Psoas muscle (tissue), 8 donors: ENCODE results near the gene PCDH9. TPM values are rescaled to one million over a fixed set of nuclear protein-coding genes. Genes with fewer than 3 reads are reported as not detected.

ENCODE experiments used
- ATAC-seq, 4 donors: fragments of 200-7000 bp; cut with Tn5 transposase; one replicate each; pipeline ENCODE4 v1.9.1; 2020; ENCODE audit warnings: moderate library complexity in 3 of 4, mild to moderate bottlenecking in 2 of 4
- DNase-seq, 2 donors: peaks; one replicate each; pipeline ENCODE4 v3.0.0-alpha.2; 2020
- H3K27ac ChIP-seq: fragments of 200-600 bp; one replicate; pipeline ENCODE4 v1.8.0; 2022
- H3K27me3 ChIP-seq, 3 donors: fragments of 200-600 bp in 1 of 3; one replicate each; pipeline versions ENCODE4 v1.6.1 to v1.8.0; 2013 to 2022; ENCODE audit warnings: low read length in 2 of 3, mild to moderate bottlenecking in 2 of 3, moderate library complexity in 1 of 3; ENCODE audit not compliant: insufficient read depth in 3 of 3
- H3K36me3 ChIP-seq, 2 donors: fragments of 200-600 bp in 1 of 2; one replicate each; pipeline versions ENCODE4 v1.6.1 to v1.8.0; 2013 to 2022; ENCODE audit warnings: low read depth in 1 of 2, mild to moderate bottlenecking in 1 of 2, moderate library complexity in 1 of 2; ENCODE audit not compliant: insufficient read depth in 1 of 2
- H3K4me1 ChIP-seq: fragments of 200-600 bp; one replicate; pipeline ENCODE4 v1.8.0; 2022
- H3K4me3 ChIP-seq: fragments of 200-600 bp; one replicate; pipeline ENCODE4 v1.8.0; 2022; ENCODE audit warnings: mild to moderate bottlenecking
- H3K9me3 ChIP-seq: fragments of 200-600 bp; one replicate; pipeline ENCODE4 v1.8.0; 2022
- WGBS, 3 donors: extraction: QIAGEN DNeasy Blood & Tissue Kit; methylation state at CpG; one replicate each; pipeline versions ENCODE4 v1.1.6 to v1.1.7; 2013; 5-methylcytosine and 5-hydroxymethylcytosine counted together
- intact Hi-C, 2 donors: fragments of 100-400 bp; cut with DNase I; formaldehyde crosslinking; loops; one replicate each; pipeline versions ENCODE4 v1.11.0 to v1.14.2; 2022
- polyA plus RNA-seq, 3 donors: library from polyadenylated mRNA; stranded (reverse); fragments of 200-250 nt; gene quantifications; one replicate each; pipeline ENCODE4 v1.2.3, GENCODE V29; 2013
- total RNA-seq, 4 donors: library from RNA; stranded (reverse); fragmentation: NEBNext Ultra II Directional in 2 of 4; extraction: Animal tissue kit (Norgen Biotek cat#: 25700) in 2 of 4; gene quantifications; one replicate each; pipeline versions ENCODE4 v1.2.1 to v1.2.4, GENCODE V29; 2021 to 2023
- TF ChIP-seq, protein P1 (sequence below): fragments of 200-600 bp; IDR thresholded peaks from one replicate; pipeline ENCODE4 v1.8.0; 2022; ENCODE audit warnings: antibody characterized with exemption
- donor health status: healthy with polysubstance abuse.
- donor health status: DM: no; HTN: no; CAD: no; lungs with moderate emphysema.
- donor health status: Bipolar disorder and iron deficiency.
- donor health status: healthy.
- donor health status: DM: yes; HTN: yes; CAD: no.
- donor health status: DM: no; HTN: no; CAD: no.
- donor health status: DM: no; HTN: no; CAD: no.
- donor health status: DM: yes; HTN: yes; CAD: no.

Gene PCDH9
- total and polyA plus RNA-seq, 7 donors, result 0.27 to 4.9 (median 2.1) TPM

DNA sequence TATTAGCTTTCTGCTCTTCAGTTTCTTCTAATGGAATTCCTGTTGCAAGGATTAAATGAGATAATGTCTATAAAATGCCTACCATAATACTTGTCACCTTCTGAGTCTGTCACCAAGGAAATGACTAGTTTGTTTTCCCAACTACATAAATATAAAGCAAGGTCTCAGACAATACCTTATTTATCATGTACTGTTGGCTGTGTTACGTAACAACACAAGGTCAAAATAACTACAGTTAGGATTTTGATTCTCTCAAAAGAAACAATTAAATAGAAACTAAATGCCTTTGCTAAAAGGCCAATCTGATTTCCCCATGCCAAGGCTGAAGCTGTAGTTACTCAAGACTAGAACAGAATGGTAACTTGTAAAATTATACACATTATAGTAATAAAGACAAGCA, 134.5 kb downstream of the PCDH9 start:
- Histone ChIP-seq H3K4me3 (no peak overlapping the region), H3K27me3 (peaks cover 0 to 2% (median 0%) of the 10 kb centered on the region in 3 donors), H3K4me1 (no peaks in the 10 kb centered on the region), H3K27ac (no peak overlapping the region), H3K9me3 (no peaks in the 10 kb centered on the region), H3K36me3 (no peaks in the 10 kb centered on the region)
- intact Hi-C loops, result no loop called here
- TF ChIP-seq, protein P1, sequence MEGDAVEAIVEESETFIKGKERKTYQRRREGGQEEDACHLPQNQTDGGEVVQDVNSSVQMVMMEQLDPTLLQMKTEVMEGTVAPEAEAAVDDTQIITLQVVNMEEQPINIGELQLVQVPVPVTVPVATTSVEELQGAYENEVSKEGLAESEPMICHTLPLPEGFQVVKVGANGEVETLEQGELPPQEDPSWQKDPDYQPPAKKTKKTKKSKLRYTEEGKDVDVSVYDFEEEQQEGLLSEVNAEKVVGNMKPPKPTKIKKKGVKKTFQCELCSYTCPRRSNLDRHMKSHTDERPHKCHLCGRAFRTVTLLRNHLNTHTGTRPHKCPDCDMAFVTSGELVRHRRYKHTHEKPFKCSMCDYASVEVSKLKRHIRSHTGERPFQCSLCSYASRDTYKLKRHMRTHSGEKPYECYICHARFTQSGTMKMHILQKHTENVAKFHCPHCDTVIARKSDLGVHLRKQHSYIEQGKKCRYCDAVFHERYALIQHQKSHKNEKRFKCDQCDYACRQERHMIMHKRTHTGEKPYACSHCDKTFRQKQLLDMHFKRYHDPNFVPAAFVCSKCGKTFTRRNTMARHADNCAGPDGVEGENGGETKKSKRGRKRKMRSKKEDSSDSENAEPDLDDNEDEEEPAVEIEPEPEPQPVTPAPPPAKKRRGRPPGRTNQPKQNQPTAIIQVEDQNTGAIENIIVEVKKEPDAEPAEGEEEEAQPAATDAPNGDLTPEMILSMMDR, result no peak
- ATAC-seq (no peak), DNase-seq (no peak)
- WGBS, 3 donors, result 87 to 92% (median 89%) methylated on average over 1 of the region's 1 CpG

DNA sequence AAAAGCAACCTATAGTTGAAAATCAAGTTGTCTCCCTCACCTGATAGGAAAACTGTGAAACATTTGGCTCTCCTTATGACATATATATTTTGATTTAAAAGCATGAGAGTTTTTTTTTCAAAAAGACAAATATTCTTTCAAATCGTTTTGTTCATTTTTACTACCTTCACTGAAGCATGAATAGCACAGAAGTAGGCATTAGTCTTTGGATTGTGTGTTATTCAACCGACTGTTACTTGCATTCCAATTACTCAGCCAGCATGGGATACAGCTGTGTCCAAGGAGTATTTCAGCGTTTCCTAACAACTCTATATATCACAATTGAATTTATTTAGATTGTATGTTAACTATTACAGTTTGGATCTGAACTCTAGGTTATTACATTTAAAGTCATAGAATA, 135.2 kb downstream of the PCDH9 start:
- intact Hi-C loops, result no loop called here
- ATAC-seq, result no peak
- Histone ChIP-seq H3K27me3 (peaks cover 0 to 2% (median 0%) of the 10 kb centered on the region in 3 donors), H3K4me3 (no peak overlapping the region), H3K9me3 (no peaks in the 10 kb centered on the region), H3K27ac (no peak overlapping the region), H3K36me3 (no peaks in the 10 kb centered on the region), H3K4me1 (no peaks in the 10 kb centered on the region)
- 42 to 48% (median 43%) methylated on average over 3 of the region's 3 CpGs for WGBS, 3 donors
- TF ChIP-seq, protein P1, result no peak
- DNase-seq, result no peak

DNA sequence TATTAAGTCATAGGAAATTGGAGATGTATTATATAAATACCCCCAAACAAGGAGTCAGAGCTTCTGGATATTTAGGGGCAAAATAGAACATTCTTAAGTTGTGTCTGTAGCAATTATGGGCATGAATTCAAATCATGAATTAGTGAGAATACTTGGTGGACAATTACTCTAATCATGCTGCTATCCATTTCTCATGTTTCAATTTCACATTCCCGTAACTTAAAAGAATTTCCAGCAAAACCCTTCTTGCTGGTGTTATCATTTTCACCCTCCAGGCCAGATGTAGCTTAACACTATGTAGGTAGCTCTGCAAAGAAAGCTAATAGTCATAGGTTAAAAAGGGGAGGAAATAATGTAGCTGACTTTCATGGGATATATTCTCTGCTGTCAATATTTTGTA, 136.1 kb downstream of the PCDH9 start:
- ATAC-seq, result no peak
- Histone ChIP-seq H3K9me3 (no peaks in the 10 kb centered on the region), H3K27ac (no peak overlapping the region), H3K4me1 (no peaks in the 10 kb centered on the region), H3K4me3 (no peak overlapping the region), H3K27me3 (peaks cover 0 to 2% (median 0%) of the 10 kb centered on the region in 3 donors), H3K36me3 (no peaks in the 10 kb centered on the region)
- WGBS, 3 donors, result 39 to 83% (median 50%) methylated on average over 1 of the region's 1 CpG
- TF ChIP-seq, protein P1, result no peak
- intact Hi-C loops, result no loop called here
- no peak for DNase-seq

DNA sequence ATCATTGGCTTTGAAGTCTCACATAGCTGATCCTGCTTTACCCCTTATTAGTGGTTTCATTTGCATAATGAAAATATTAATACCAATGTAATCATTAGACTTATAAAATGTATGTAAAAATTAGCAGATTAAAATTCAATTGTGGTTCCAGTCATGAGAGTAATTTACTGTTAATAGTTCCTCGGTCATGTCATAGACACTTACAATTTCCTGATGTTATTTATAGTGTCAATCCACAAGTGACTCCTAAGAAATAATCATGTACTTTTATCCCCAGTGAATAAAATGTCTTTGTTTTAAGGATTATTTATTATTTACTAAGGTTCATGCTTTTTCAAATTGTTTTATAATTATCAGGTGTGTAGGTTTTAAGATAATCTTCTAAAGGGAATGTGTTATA, 138.5 kb downstream of the PCDH9 start:
- Histone ChIP-seq H3K36me3 (no peaks in the 10 kb centered on the region), H3K4me3 (no peak overlapping the region), H3K4me1 (no peaks in the 10 kb centered on the region), H3K9me3 (no peaks in the 10 kb centered on the region), H3K27ac (no peak overlapping the region), H3K27me3 (peaks cover 0 to 2% (median 0%) of the 10 kb centered on the region in 3 donors)
- WGBS, 3 donors, result 23 to 46% (median 26%) methylated on average over 1 of the region's 1 CpG
- ATAC-seq (no peak), DNase-seq (no peak)
- TF ChIP-seq, protein P1, result no peak
- intact Hi-C loops, result no loop called here

DNA sequence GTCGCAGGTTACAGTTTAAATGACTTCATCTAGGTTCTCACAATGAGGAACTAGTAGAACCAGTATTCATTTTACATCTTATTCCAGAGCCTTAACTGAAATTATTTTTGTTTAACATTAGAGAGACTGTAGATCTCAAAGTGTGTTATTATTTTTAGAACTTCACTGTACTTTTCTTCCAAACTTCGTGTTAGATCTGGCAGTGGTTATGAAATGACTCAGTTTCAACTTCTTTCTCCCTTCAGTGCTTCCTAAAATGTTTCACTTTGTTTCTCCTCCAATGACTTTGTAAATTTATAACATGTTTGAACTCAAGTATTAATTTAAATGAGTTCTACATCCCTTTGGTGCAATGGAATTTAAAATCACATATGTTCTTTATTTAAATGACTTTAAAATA, 139.3 kb downstream of the PCDH9 start:
- intact Hi-C loops, result no loop called here
- WGBS, 3 donors, result 55 to 73% (median 56%) methylated on average over 2 of the region's 2 CpGs
- Histone ChIP-seq H3K36me3 (no peaks in the 10 kb centered on the region), H3K9me3 (no peaks in the 10 kb centered on the region), H3K27ac (no peak overlapping the region), H3K4me3 (no peak overlapping the region), H3K4me1 (no peaks in the 10 kb centered on the region), H3K27me3 (no peaks in the 10 kb centered on the region)
- ATAC-seq (no peak), DNase-seq (no peak)
- TF ChIP-seq, protein P1, result no peak
